GM12892 (cell line): ENCODE results near the gene SKIC3.

Source experiments
- POLR2A ChIP-seq: IDR thresholded peaks from 2 replicates; pipeline ENCODE4 v1.6.1; 2011; ENCODE audit warnings: low read depth, low read length, control low read depth
- POLR2AphosphoS5 ChIP-seq: IDR thresholded peaks from 2 replicates; pipeline ENCODE4 v1.6.1; 2011; ENCODE audit warnings: low read depth, low read length, control low read depth

DNA sequence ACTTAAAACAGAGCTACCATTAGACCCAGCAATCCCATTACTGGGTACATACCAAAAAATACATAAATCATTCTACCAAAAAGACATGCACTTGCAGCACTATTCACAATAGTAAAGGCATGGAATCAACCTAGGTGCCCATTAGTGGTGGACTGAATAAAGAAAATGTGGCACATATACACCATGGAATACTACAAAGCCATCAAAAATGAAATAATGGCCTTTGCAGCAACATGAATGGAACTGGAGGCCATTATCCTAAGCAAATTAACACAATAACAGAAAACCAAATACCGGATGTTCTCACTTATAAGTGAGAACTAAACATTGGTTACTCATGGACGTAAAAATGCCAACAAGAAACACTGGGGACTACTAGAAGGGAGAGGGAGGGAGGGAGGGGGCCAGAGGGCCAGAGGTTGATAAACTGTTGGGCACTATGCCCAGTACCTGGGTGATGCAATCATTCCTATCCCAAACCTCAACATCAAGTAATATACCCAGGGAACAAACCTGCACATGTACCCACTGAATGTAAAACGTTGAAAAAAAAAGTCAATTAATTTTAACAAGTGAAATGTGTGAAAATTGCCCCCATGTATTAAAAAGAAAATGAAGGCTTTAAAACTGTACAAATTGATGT is 40.6 kb upstream of the SKIC3 start:
- TF ChIP-seq POLR2A, result no peak
- no peak for TF ChIP-seq POLR2AphosphoS5
